Measurements from ENCODE around the gene RNF157. TPM values are rescaled to one million over a fixed set of nuclear protein-coding genes. Genes with fewer than 3 reads are reported as not detected.
A peak's percentile ranks its signal among the peaks of the same experiment; 100 is the strongest.

The RNF157 gene
- total and polyA plus RNA-seq, 10 of the 15 experiments (the other 5 are each of a cell fraction or from before 2014, with no cell fraction given), result 1.4 to 15.9 (median 9.6) TPM

DNA sequence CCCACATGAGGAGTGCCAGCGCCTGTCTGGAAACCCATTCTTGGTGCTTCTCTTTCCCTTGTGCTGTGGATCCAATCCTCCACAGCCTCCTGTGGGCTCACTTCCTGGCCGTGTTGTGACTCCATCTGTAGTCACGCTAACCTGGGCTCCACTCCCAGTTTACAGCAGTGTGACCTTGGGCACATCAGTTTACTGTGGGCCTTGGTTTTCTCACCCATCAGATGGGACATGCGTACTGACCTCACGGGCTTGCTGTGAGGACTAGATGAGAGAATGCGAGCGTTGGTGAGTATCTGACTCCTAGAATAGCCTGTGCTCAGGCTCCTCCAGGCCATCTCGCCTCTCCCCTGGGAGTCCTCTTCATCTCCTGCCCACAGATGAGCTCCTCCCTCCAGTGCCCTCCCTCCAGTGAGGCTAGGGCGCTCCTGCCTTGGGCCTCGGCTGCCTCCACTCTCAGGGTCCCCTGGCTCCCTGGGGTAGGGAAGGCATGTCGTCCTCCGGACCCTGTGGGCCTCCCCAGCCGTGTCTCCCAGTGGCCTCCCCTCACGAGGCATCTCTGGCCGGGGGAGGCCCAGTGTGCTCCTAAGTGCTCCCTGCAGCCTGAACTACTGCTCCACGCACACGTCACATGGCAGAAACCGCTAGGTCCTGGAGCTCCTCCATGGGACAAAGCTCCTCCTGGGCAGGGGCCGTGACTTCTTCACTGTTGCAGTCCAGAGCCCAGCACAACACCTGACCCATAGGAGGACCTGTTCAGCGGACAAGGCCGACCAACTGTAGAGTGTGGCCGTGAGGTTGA is 94.0 kb downstream of the RNF157 start:
- no TSS peak for BruUV-seq (replicated peaks)
- Histone ChIP-seq H2AFZ (ENCODE audit: control insufficient read depth, low read depth, low read length) (peak overlapping the region; percentile 83), H3K27me3 (replicated peaks in 1 of 2; ENCODE audit: control insufficient read depth in 2 of 2, insufficient read depth in 2 of 2, low read length in 1 of 2) (no peaks in the 10 kb centered on the region; a peak in 1 of 4 replicates), H3K9ac (ENCODE audit: control insufficient read depth, insufficient read depth, low read length) (peak overlapping the region; percentile 18; the same call in 1 of the 2 replicates), H3K36me3 (ENCODE audit: control insufficient read depth in 2 of 2, insufficient read depth in 2 of 2, low read length in 1 of 2) (no peaks in the 10 kb centered on the region), H3K4me1 (ENCODE audit: control insufficient read depth, insufficient read depth, low read length) (peaks cover 24% of the 10 kb centered on the region), H3K4me3 (no peak overlapping the region), H3K9me3 (replicated peaks; ENCODE audit: control insufficient read depth, insufficient read depth, low read length) (no peaks in the 10 kb centered on the region), H3K79me2 (ENCODE audit: control insufficient read depth, insufficient read depth, low read length) (no peaks in the 10 kb centered on the region), H3K4me2 (ENCODE audit: control insufficient read depth, insufficient read depth) (peak overlapping the region; percentile 81), H4K20me1 (ENCODE audit: control insufficient read depth, insufficient read depth) (no peaks in the 10 kb centered on the region), H3K27ac (ENCODE audit: control insufficient read depth, insufficient read depth) (peak overlapping the region; percentile 74)
- SMC1A ChIA-PET (ENCODE audit: uncharacterized antibody, unreplicated experiment), result interaction anchor here (0.9 to 2.7 kb wide), 6 partner anchors 19 to 114 kb away, joined by 3 to 13 read pairs (median 4); no protein-coding TSS in a partner anchor
- CTCF ChIA-PET, result interaction anchor here (0.7 to 1.8 kb wide), 5 partner anchors 20 to 133 kb away, joined by 3 to 6 read pairs (median 4); no protein-coding TSS in a partner anchor
- no peak for TF ChIP-seq BMI1 (IDR thresholded peaks at IDR 0.05; ENCODE audit: borderline replicate concordance)
- TF ChIP-seq, protein P1, sequence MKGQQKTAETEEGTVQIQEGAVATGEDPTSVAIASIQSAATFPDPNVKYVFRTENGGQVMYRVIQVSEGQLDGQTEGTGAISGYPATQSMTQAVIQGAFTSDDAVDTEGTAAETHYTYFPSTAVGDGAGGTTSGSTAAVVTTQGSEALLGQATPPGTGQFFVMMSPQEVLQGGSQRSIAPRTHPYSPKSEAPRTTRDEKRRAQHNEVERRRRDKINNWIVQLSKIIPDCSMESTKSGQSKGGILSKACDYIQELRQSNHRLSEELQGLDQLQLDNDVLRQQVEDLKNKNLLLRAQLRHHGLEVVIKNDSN (IDR thresholded peaks at IDR 0.05; ENCODE audit: borderline replicate concordance, extremely low read length, insufficient read depth, low read depth, low read length), result no peak
- FAIRE-seq, result no peak
- RAD21 ChIA-PET (ENCODE audit: unreplicated experiment), result interaction anchor here (1.3 kb wide), 1 partner anchor 133 kb away, joined by 5 read pairs; no protein-coding TSS in a partner anchor
- POLR2A ChIA-PET, result interaction anchor here (1.0 kb wide), 1 partner anchor 41 kb away, joined by 3 read pairs; no protein-coding TSS in a partner anchor
- in situ Hi-C loops (cut with MboI), result no loop called here
- intact Hi-C loops (cut with micrococcal nuclease; ENCODE audit: unreplicated experiment), result no loop called here
- WGBS (ENCODE audit: insufficient coverage, insufficient replicate concordance, low lambda C conversion rate, missing lambda C conversion rate), result 75% methylated on average over 19 of the region's 22 CpGs
- no peak; the same call in 2 of the 3 replicates for ATAC-seq
- no peak for DNase-seq (ENCODE audit: low read depth, low spot score)

All from GM12878 (cell line).